Ovary (tissue), 9 donors: ENCODE measurements around the gene SKI. TPM values are rescaled to one million over a fixed set of nuclear protein-coding genes. Genes with fewer than 3 reads are reported as not detected.
A peak's percentile ranks its signal among the peaks of the same experiment; 100 is the strongest.

ENCODE experiments used
- DNase-seq, 5 donors: peaks; one replicate each; pipeline ENCODE4 v3.0.0-alpha.2; 2019 to 2020
- H3K27ac ChIP-seq, 2 donors: fragments of 200-600 bp; one replicate each; pipeline versions ENCODE4 v1.5.1 to v1.8.0; 2019 to 2022
- H3K27me3 ChIP-seq: fragments of 200-600 bp; one replicate; pipeline ENCODE4 v1.8.0; 2022
- H3K36me3 ChIP-seq: fragments of 200-600 bp; sonication (generic); one replicate; pipeline ENCODE4 v1.5.1; 2019
- H3K4me1 ChIP-seq: one replicate; pipeline ENCODE4 v1.8.1; 2013; ENCODE audit warnings: mild to moderate bottlenecking, moderate library complexity; ENCODE audit not compliant: insufficient read depth
- H3K4me3 ChIP-seq: fragments of 200-600 bp; sonication (generic); one replicate; pipeline ENCODE4 v1.5.1; 2017
- H3K9me3 ChIP-seq, 2 donors: fragments of 200-600 bp in 1 of 2; sonication (generic) in 1 of 2; one replicate each; pipeline versions ENCODE4 v1.5.1 to v1.8.1; 2013 to 2019; ENCODE audit warnings: mild to moderate bottlenecking in 1 of 2, moderate library complexity in 1 of 2
- EP300 ChIP-seq: sonication (generic); formaldehyde crosslinking; IDR thresholded peaks from one replicate; pipeline ENCODE4 v1.6.1; 2017; ENCODE audit warnings: antibody characterized with exemption
- POLR2A ChIP-seq: fragments of 450-650 bp; IDR thresholded peaks from one replicate; pipeline ENCODE4 v1.6.1; 2017; ENCODE audit warnings: antibody characterized with exemption, mild to moderate bottlenecking, moderate library complexity
- WGBS, 3 donors: extraction: QIAGEN DNeasy Blood & Tissue Kit in 1 of 3; methylation state at CpG; one replicate each; pipeline versions ENCODE4 v1.1.5 to v1.1.7; 2013 to 2017; 5-methylcytosine and 5-hydroxymethylcytosine counted together
- intact Hi-C, 4 donors: fragments of 100-400 bp; cut with DNase I; formaldehyde crosslinking; loops; one replicate each; pipeline versions ENCODE4 v1.11.0 to v1.15.1; 2022 to 2023
- polyA plus RNA-seq, 2 donors: library from polyadenylated mRNA; stranded (reverse); fragments of 200-250 nt in 1 of 2; fragments of 350-450 nt in 1 of 2; fragmentation: Illumina TruSeq in 1 of 2; extraction: RNeasy Lipid Tissue Mini Kit (QIAGEN cat#74804) in 1 of 2; gene quantifications; one replicate each; pipeline ENCODE4 v1.2.3, GENCODE V29; 2013 to 2014
- total RNA-seq, 7 donors: library from RNA; depleted of rRNA in 2 of 7; stranded (reverse); fragments of >200 nt in 2 of 7; fragmentation: NEBNext Ultra II Directional in 3 of 7; extraction: Animal tissue kit (Norgen Biotek cat#: 25700) in 3 of 7; gene quantifications; one replicate each; pipeline versions ENCODE4 v1.1.0 to v1.2.4, GENCODE V29; 2016 to 2023
- TF ChIP-seq, protein P1 (sequence below), 3 donors: fragments of 450-650 bp in 2 of 3; fragments of 200-600 bp in 1 of 3; IDR thresholded peaks; one replicate each; pipeline versions ENCODE4 v1.5.1 to v1.8.0; 2016 to 2022; ENCODE audit warnings: antibody characterized with exemption in 3 of 3, mild to moderate bottlenecking in 1 of 3
- donor health status: DM: no; HTN: no; CAD: no; lungs with moderate emphysema.
- donor health status: DM: no; HTN: no; CAD: no.
- donor health status: Bipolar disorder and iron deficiency.
- donor health status: DM: yes; HTN: yes; CAD: no.
- donor health status: DM: no; HTN: no; CAD: no.
- donor health status: DM: yes; HTN: yes; CAD: no.

Gene SKI
- total and polyA plus RNA-seq, 9 donors, result 27.8 to 109 (median 79.1) TPM

- intact Hi-C loops, result loop anchor here in 1 of 4 donors (5.0 kb wide), 1 partner anchor 76 kb away; no protein-coding TSS in a partner anchor
- Histone ChIP-seq H3K4me3 (no peak overlapping the region), H3K27ac (no peak overlapping the region), H3K4me1 (peaks cover 18% of the 10 kb centered on the region), H3K36me3 (no peaks in the 10 kb centered on the region), H3K9me3 (no peaks in the 10 kb centered on the region), H3K27me3 (no peaks in the 10 kb centered on the region)
- WGBS, 3 donors, result 88 to 94% (median 91%) methylated on average over 15 of the region's 15 CpGs
- TF ChIP-seq POLR2A, result no peak
- no peak for TF ChIP-seq EP300
- TF ChIP-seq, protein P1, sequence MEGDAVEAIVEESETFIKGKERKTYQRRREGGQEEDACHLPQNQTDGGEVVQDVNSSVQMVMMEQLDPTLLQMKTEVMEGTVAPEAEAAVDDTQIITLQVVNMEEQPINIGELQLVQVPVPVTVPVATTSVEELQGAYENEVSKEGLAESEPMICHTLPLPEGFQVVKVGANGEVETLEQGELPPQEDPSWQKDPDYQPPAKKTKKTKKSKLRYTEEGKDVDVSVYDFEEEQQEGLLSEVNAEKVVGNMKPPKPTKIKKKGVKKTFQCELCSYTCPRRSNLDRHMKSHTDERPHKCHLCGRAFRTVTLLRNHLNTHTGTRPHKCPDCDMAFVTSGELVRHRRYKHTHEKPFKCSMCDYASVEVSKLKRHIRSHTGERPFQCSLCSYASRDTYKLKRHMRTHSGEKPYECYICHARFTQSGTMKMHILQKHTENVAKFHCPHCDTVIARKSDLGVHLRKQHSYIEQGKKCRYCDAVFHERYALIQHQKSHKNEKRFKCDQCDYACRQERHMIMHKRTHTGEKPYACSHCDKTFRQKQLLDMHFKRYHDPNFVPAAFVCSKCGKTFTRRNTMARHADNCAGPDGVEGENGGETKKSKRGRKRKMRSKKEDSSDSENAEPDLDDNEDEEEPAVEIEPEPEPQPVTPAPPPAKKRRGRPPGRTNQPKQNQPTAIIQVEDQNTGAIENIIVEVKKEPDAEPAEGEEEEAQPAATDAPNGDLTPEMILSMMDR (IDR thresholded peaks at IDR 0.05), result no peak
- no peak for DNase-seq
Observed at GRCh38 chr1:2307972-2308371, 79.9 kb downstream of the SKI start.

DNA sequence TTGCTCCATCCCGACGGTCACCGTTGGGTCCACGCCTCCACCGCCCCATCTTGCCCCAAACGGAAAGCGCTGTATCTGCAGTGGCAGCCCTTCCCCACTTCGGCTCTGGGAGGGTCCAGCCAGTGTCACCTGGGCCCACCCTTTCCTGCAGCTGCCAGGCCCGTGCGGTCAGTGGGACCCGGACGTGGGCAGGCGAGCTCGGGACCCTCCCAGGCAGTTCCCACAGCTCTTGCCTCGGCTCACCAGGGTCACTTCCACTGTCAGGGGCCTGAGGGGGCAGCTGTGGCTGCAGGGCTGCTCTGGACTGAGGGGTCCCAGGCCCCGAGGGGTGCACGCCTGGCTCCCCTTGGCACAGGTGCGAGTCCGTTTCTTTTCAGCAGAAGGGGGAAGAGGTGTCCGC lies 80.7 kb downstream of the SKI start:
- Histone ChIP-seq H3K4me3 (no peak overlapping the region), H3K9me3 (no peaks in the 10 kb centered on the region), H3K36me3 (no peaks in the 10 kb centered on the region), H3K4me1 (peaks cover 18% of the 10 kb centered on the region), H3K27ac (no peak overlapping the region), H3K27me3 (no peaks in the 10 kb centered on the region)
- DNase-seq, result no peak
- intact Hi-C loops, result loop anchor here in 1 of 4 donors (5.0 kb wide), 1 partner anchor 77 kb away; no protein-coding TSS in a partner anchor
- TF ChIP-seq EP300 (no peak), POLR2A (no peak)
- TF ChIP-seq, protein P1 (IDR thresholded peaks at IDR 0.05), result no peak
- WGBS, 3 donors, result 88 to 93% (median 90%) methylated on average over 20 of the region's 20 CpGs

GRCh38 chr1:2310332-2311183 lies 82.4 kb downstream of the SKI start:
- Histone ChIP-seq H3K4me3 (no peak overlapping the region), H3K27ac (peak overlapping the region; percentile 61 to 75), H3K9me3 (no peaks in the 10 kb centered on the region), H3K27me3 (no peaks in the 10 kb centered on the region), H3K4me1 (peaks cover 25% of the 10 kb centered on the region), H3K36me3 (no peaks in the 10 kb centered on the region)
- 41 to 49% (median 45%) methylated on average over 27 to 28 of the region's 28 CpGs for WGBS, 3 donors
- peak; percentile 71 to 86 (median 78) for DNase-seq
- intact Hi-C loops, result loop anchor here in 3 of 4 donors (5.0 to 10.0 kb wide), 3 partner anchors 78 to 116 kb away; partner anchors contain the start of gene FAAP20 (in 1 of the 3)
- no peak for TF ChIP-seq POLR2A
- TF ChIP-seq EP300, result no peak
- TF ChIP-seq, protein P1 (IDR thresholded peaks at IDR 0.05), result no peak

DNA sequence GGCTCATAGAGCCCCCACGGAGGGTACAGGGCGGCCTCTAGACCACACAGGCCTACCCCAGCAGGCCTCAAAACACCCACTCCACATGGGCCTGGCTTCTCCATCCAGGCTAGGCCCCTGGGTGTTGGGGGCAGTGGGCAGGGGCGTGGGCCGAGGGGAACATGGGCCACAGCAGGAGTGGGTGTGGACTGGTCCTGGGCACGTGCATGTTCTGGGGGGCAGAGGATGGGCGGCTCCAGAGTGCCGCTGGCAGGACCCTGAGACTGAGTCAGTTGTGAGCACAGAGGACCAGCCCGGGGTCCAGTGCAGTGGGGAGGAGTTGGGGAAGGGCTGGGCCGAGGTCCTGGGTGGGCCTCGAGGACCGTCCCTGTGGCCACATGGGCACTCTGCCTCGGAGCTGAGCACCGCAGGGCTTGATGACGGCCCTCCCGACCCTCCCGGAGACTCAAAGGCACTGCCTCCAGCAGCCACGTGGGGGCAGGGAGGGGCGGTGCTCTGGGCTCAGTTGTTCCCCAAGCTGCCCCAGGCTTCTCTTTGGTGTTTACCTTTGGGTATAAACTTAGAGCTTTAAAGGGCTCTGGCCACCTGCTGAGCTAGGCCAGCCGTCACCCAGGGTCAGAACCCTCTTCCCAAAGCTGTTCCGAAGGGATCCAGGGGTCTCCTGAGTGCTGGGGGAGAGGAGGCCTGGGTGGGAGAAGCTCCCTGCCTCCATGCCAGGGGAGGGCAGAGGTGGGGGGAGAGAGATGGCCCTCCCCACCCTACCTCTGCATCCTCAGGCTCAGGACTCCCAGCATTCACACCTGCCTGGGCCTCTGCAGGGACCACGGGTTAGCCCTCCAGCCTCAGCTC lies 83.3 kb downstream of the SKI start:
- Histone ChIP-seq H3K27ac (peak overlapping the region; percentile 61 to 75), H3K36me3 (no peaks in the 10 kb centered on the region), H3K4me3 (no peak overlapping the region), H3K4me1 (peaks cover 25% of the 10 kb centered on the region), H3K27me3 (no peaks in the 10 kb centered on the region), H3K9me3 (no peaks in the 10 kb centered on the region)
- WGBS, 3 donors, result 26 to 49% (median 36%) methylated on average over 8 to 21 of the region's 21 CpGs
- TF ChIP-seq, protein P1 (IDR thresholded peaks at IDR 0.05), result peak in 1 of 3 donors; percentile 35
- TF ChIP-seq POLR2A (no peak), EP300 (no peak)
- DNase-seq, result peak; percentile 68 to 80 (median 77)
- intact Hi-C loops, result loop anchor here in 3 of 4 donors (5.0 to 10.0 kb wide), 3 partner anchors 79 to 117 kb away; partner anchors contain the start of gene FAAP20 (in 1 of the 3)
